Measurements from ENCODE around the gene APLN.

The APLN gene

GRCh38 chrX:129663171-129663570 is 8.4 kb upstream of the APLN start:
- POLR2A ChIA-PET: interaction anchor here (0.6 kb wide), 1 partner anchor 75 kb away, joined by 3 read pairs; no protein-coding TSS in a partner anchor

DNA sequence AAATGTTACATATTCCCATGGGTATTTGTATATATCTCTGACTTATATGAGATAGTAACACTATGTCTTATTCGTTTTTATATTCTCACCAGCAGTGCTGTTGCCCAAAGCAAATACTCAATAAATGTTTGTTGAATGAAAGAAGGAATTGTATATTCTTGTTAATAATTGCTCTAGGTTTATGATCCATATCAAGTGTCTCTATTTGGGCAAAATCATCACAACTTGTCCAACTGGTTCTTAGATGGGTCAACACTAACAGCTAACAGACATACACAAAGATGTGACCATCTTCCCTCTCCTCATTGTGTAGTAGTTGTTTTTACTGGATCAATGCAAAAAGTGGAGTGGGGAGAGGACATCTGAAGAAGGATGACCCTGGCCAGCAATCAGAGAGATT is 6.6 kb upstream of the APLN start:
- ChIA-PET POLR2A (no interaction called here), CTCF (interaction anchor here (0.6 to 1.5 kb wide), 3 partner anchors 24 to 447 kb away, joined by 3 to 7 read pairs (median 6); no protein-coding TSS in a partner anchor)
- no peaks in the 10 kb centered on the region for H3K36me3 ChIP-seq (ENCODE audit: control insufficient read depth in 2 of 2, insufficient read depth in 1 of 2, low read length in 2 of 2)
- no peak overlapping the region for H3K27ac ChIP-seq (ENCODE audit: extremely low read depth, low read depth, low read length)
- no peaks in the 10 kb centered on the region for H3K4me1 ChIP-seq (ENCODE audit: control insufficient read depth, insufficient read depth, low read length)
- TF ChIP-seq ZNF175 (tag by site-specific recombination; IDR thresholded peaks at IDR 0.05) (no peak), ZNF426 (tag by site-specific recombination; IDR thresholded peaks at IDR 0.05) (no peak), SCRT2 (tag by site-specific recombination; IDR thresholded peaks at IDR 0.05) (no peak), OSR2 (tag by site-specific recombination; IDR thresholded peaks at IDR 0.05) (no peak), PRDM4 (tag by site-specific recombination; IDR thresholded peaks at IDR 0.05) (no peak)
- TF ChIP-seq, protein P1, sequence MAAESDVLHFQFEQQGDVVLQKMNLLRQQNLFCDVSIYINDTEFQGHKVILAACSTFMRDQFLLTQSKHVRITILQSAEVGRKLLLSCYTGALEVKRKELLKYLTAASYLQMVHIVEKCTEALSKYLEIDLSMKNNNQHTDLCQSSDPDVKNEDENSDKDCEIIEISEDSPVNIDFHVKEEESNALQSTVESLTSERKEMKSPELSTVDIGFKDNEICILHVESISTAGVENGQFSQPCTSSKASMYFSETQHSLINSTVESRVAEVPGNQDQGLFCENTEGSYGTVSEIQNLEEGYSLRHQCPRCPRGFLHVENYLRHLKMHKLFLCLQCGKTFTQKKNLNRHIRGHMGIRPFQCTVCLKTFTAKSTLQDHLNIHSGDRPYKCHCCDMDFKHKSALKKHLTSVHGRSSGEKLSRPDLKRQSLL (tag by site-specific recombination; IDR thresholded peaks at IDR 0.05): no peak
- no peaks in the 10 kb centered on the region for H3K9me3 ChIP-seq (ENCODE audit: control insufficient read depth, insufficient read depth, low read depth, low read length)
- H3K4me3 ChIP-seq (ENCODE audit: low read depth, low read length): no peak overlapping the region

More at GRCh38 chrX:129663171-129663570, 8.4 kb upstream of the APLN start:
- TF ChIP-seq GLIS1 (tag by site-specific recombination; IDR thresholded peaks at IDR 0.05) (peak; percentile 46), ZNF558 (tag by site-specific recombination; IDR thresholded peaks at IDR 0.05) (no peak)
- no peak overlapping the region for H3K4me3 ChIP-seq (ENCODE audit: low read depth, low read length)
- H3K9me3 ChIP-seq (ENCODE audit: control insufficient read depth, insufficient read depth, low read depth, low read length): no peaks in the 10 kb centered on the region; the same call in 1 of the 2 replicates
- no peak overlapping the region for H3K27ac ChIP-seq (ENCODE audit: extremely low read depth, low read depth, low read length)
- CTCF ChIA-PET: interaction anchor here (0.9 to 1.5 kb wide), 2 partner anchors 26 to 63 kb away, joined by 3 to 7 read pairs; no protein-coding TSS in a partner anchor
- H3K4me1 ChIP-seq (ENCODE audit: control insufficient read depth, insufficient read depth, low read length): no peaks in the 10 kb centered on the region
- H3K36me3 ChIP-seq (ENCODE audit: control insufficient read depth in 2 of 2, insufficient read depth in 1 of 2, low read length in 2 of 2): no peaks in the 10 kb centered on the region

- TF ChIP-seq GLI2 (tag by site-specific recombination; IDR thresholded peaks at IDR 0.05; ENCODE audit: borderline replicate concordance, low read depth) (no peak), KLF8 (tag by site-specific recombination; IDR thresholded peaks at IDR 0.05) (no peak), ZBTB48 (tag by site-specific recombination; IDR thresholded peaks at IDR 0.05) (no peak), HOXC10 (CRISPR knock-in tag; IDR thresholded peaks at IDR 0.05) (no peak), ZNF707 (tag by site-specific recombination; IDR thresholded peaks at IDR 0.05) (no peak), ZNF571 (tag by site-specific recombination; IDR thresholded peaks at IDR 0.05) (no peak), ZNF248 (tag by site-specific recombination; IDR thresholded peaks at IDR 0.05) (no peak), HOXD13 (CRISPR knock-in tag; IDR thresholded peaks at IDR 0.05; ENCODE audit: borderline replicate concordance) (no peak), ZNF133 (tag by site-specific recombination; IDR thresholded peaks at IDR 0.05) (no peak), FEZF1 (tag by site-specific recombination; IDR thresholded peaks at IDR 0.05) (no peak), OSR2 (tag by site-specific recombination; IDR thresholded peaks at IDR 0.05) (no peak), ZNF48 (tag by site-specific recombination; IDR thresholded peaks at IDR 0.05) (no peak), ZNF518A (tag by site-specific recombination; conservative IDR thresholded peaks at IDR 0.05; ENCODE audit: low read depth) (no peak), ZNF138 (tag by site-specific recombination; IDR thresholded peaks at IDR 0.05; ENCODE audit: borderline replicate concordance) (no peak), TCF7L2 (IDR thresholded peaks at IDR 0.05; ENCODE audit: borderline replicate concordance, low read depth, low read length) (no peak), GLI4 (tag by site-specific recombination; IDR thresholded peaks at IDR 0.05) (no peak)
- TF ChIP-seq, protein P2, sequence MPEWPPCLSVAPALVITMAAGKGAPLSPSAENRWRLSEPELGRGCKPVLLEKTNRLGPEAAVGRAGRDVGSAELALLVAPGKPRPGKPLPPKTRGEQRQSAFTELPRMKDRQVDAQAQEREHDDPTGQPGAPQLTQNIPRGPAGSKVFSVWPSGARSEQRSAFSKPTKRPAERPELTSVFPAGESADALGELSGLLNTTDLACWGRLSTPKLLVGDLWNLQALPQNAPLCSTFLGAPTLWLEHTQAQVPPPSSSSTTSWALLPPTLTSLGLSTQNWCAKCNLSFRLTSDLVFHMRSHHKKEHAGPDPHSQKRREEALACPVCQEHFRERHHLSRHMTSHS (tag by site-specific recombination; IDR thresholded peaks at IDR 0.05): no peak
- no peak overlapping the region for H3K27ac ChIP-seq (ENCODE audit: extremely low read depth, low read depth, low read length)
- H3K9me3 ChIP-seq (ENCODE audit: control insufficient read depth, insufficient read depth, low read depth, low read length): no peaks in the 10 kb centered on the region
- POLR2A ChIA-PET: no interaction called here
- no peak overlapping the region for H3K4me3 ChIP-seq (ENCODE audit: low read depth, low read length)
- no peaks in the 10 kb centered on the region for H3K36me3 ChIP-seq (ENCODE audit: control insufficient read depth in 2 of 2, insufficient read depth in 1 of 2, low read length in 2 of 2)
- CTCF ChIA-PET: interaction anchor here (1.4 kb wide), 1 partner anchor 22 kb away, joined by 3 read pairs; no protein-coding TSS in a partner anchor
- H3K4me1 ChIP-seq (ENCODE audit: control insufficient read depth, insufficient read depth, low read length): no peaks in the 10 kb centered on the region
These were observed 5.1 kb upstream of the APLN start for GRCh38 chrX:129659861-129660260.
